Heart left ventricle (tissue), 16 donors: ENCODE results near the gene CCDC85C. TPM values are rescaled to one million over a fixed set of nuclear protein-coding genes. Genes with fewer than 3 reads are reported as not detected.

ENCODE experiments used
- ATAC-seq, 4 donors: fragments of 200-7000 bp; cut with Tn5 transposase; one replicate each; pipeline ENCODE4 v1.9.1; 2020 to 2022; ENCODE audit warnings: moderate library complexity in 4 of 4, mild to moderate bottlenecking in 3 of 4, moderate number of reproducible peaks in 1 of 4
- DNase-seq, 5 donors: peaks; one replicate each; pipeline ENCODE4 v3.0.0-alpha.2; 2020
- H3K27ac ChIP-seq, 12 donors: fragments of 200-600 bp; sonication (generic) in 4 of 12; one replicate each; pipeline versions ENCODE4 v1.5.0 to v1.8.0; 2016 to 2022; ENCODE audit warnings: mild to moderate bottlenecking in 2 of 12
- H3K27me3 ChIP-seq, 9 donors: fragments of 200-600 bp; sonication (generic) in 2 of 9; one replicate each; pipeline versions ENCODE4 v1.5.1 to v1.8.0; 2016 to 2022; ENCODE audit warnings: mild to moderate bottlenecking in 3 of 9
- H3K36me3 ChIP-seq, 9 donors: fragments of 200-600 bp; sonication (generic) in 2 of 9; one replicate each; pipeline versions ENCODE4 v1.5.0 to v1.8.0; 2018 to 2022; ENCODE audit warnings: mild to moderate bottlenecking in 2 of 9
- H3K4me1 ChIP-seq, 12 donors: fragments of 200-600 bp; sonication (generic) in 4 of 12; one replicate each; pipeline versions ENCODE4 v1.5.0 to v1.8.0; 2016 to 2022; ENCODE audit warnings: mild to moderate bottlenecking in 3 of 12
- H3K4me3 ChIP-seq, 12 donors: fragments of 200-600 bp; sonication (generic) in 4 of 12; one replicate each; pipeline versions ENCODE4 v1.5.0 to v1.8.0; 2017 to 2022; ENCODE audit warnings: mild to moderate bottlenecking in 9 of 12, moderate library complexity in 4 of 12
- H3K9me3 ChIP-seq, 12 donors: fragments of 200-600 bp; sonication (generic) in 4 of 12; one replicate each; pipeline versions ENCODE4 v1.5.0 to v1.8.0; 2016 to 2022; ENCODE audit warnings: mild to moderate bottlenecking in 1 of 12
- POLR2A ChIP-seq, 2 donors: fragments of 450-650 bp; IDR thresholded peaks; one replicate each; pipeline ENCODE4 v1.6.1; 2017; ENCODE audit warnings: antibody characterized with exemption in 2 of 2, mild to moderate bottlenecking in 2 of 2, moderate library complexity in 2 of 2
- WGBS, 4 donors: extraction: QIAGEN DNeasy Blood & Tissue Kit in 2 of 4; methylation state at CpG; one replicate each; pipeline versions ENCODE4 v1.1.5 to v1.1.7; 2013 to 2018; 5-methylcytosine and 5-hydroxymethylcytosine counted together
- intact Hi-C, 10 donors: fragments of 100-400 bp; cut with DNase I; formaldehyde crosslinking; loops; one replicate each; pipeline versions ENCODE4 v1.11.1 to v1.14.2; 2022
- polyA plus RNA-seq, 2 donors: library from polyadenylated mRNA; stranded (reverse); fragments of 200-250 nt; gene quantifications; one replicate each; pipeline ENCODE4 v1.2.3, GENCODE V29; 2013
- total RNA-seq, 9 donors: library from RNA; depleted of rRNA in 2 of 9; stranded (reverse); fragments of >200 nt in 2 of 9; fragmentation: NEBNext Ultra II Directional in 3 of 9; extraction: Animal tissue kit (Norgen Biotek cat#: 25700) in 3 of 9; gene quantifications; one replicate each; pipeline versions ENCODE4 v1.1.0 to v1.2.4, GENCODE V29; 2016 to 2023
- TF ChIP-seq, protein P1 (sequence below), 12 donors: fragments of 200-600 bp; sonication (generic) in 4 of 12; IDR thresholded peaks; one replicate each; pipeline versions ENCODE4 v1.5.0 to v1.8.0; 2018 to 2022; ENCODE audit warnings: antibody characterized with exemption in 12 of 12, mild to moderate bottlenecking in 5 of 12
- donor health status: ischemic (EF 13 %, LVEDD 7.1; RV severe dilation, severe dysfunction).
- donor health status: healthy with polysubstance abuse.
- donor health status: DM: no; HTN: yes; CAD: no.
- donor health status: DM: no; HTN: no; CAD: no.
- donor health status: ischemic (EF 25% LVEDD 6.9; RV normal size, moderate dysfunction).
- donor health status: ischemic (EF 25% LVEDD 5.7; RV mildly dilated, moderate dysfunction).
- donor health status: healthy.
- donor health status: DM: yes; HTN: yes; CAD: no.
- donor health status: ischemic (EF 35%, LVEDD 5.7; RV mildly dilated, moderate dysfunction).
- donor health status: nonischemic (EF 11% LVEDD 7.7; RV severe dilation, severe dysfunction).
- donor health status: DM: yes; HTN: yes; CAD: no.
- donor health status: PGD.
- donor health status: ischemic (EF 29% LVEDD 5.4; RV normal size, mild dysfunction).
- donor health status: nonischemic (EF 23%, LVEDD 6.1; RV moderate dilation, normal function).

CCDC85C gene
- total and polyA plus RNA-seq, 11 donors, result 22.5 to 45.4 (median 29.7) TPM

DNA sequence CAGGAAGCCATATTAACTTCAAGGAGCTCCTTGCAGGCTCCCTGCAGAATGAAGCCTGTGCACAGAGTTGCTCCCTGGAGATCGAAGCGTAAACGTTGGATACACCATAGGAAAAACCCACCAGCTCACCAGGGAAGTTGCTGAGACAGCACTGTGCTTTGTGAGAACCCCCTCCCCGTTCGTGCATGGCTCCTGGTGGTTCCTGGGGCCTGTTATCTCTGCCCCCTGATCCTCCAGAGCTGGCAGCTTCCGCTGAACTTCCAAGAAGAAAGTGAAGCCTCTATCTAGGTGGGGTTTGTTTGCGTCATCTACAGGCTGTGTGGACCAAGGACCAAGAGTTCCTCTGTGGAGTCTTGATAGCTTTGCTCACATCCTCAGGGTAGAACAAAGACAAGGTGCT is 2.4 kb upstream of the CCDC85C start:
- 85 to 88% (median 86%) methylated on average over 7 of the region's 7 CpGs for WGBS, 4 donors
- TF ChIP-seq POLR2A (IDR thresholded peaks at IDR 0.05), result no peak
- TF ChIP-seq, protein P1, sequence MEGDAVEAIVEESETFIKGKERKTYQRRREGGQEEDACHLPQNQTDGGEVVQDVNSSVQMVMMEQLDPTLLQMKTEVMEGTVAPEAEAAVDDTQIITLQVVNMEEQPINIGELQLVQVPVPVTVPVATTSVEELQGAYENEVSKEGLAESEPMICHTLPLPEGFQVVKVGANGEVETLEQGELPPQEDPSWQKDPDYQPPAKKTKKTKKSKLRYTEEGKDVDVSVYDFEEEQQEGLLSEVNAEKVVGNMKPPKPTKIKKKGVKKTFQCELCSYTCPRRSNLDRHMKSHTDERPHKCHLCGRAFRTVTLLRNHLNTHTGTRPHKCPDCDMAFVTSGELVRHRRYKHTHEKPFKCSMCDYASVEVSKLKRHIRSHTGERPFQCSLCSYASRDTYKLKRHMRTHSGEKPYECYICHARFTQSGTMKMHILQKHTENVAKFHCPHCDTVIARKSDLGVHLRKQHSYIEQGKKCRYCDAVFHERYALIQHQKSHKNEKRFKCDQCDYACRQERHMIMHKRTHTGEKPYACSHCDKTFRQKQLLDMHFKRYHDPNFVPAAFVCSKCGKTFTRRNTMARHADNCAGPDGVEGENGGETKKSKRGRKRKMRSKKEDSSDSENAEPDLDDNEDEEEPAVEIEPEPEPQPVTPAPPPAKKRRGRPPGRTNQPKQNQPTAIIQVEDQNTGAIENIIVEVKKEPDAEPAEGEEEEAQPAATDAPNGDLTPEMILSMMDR (IDR thresholded peaks at IDR 0.05), result no peak
- Histone ChIP-seq H3K9me3 (no peaks in the 10 kb centered on the region), H3K4me1 (peaks cover 6 to 41% (median 26%) of the 10 kb centered on the region in 12 donors), H3K36me3 (no peaks in the 10 kb centered on the region), H3K27me3 (peaks cover 0 to 22% (median 0%) of the 10 kb centered on the region in 9 donors), H3K4me3 (no peak overlapping the region), H3K27ac (no peak overlapping the region)
- ATAC-seq (no peak), DNase-seq (no peak)
- intact Hi-C loops, result loop anchor here in 3 of 10 donors (5.0 to 10.0 kb wide), 4 partner anchors 34 to 84 kb away; no protein-coding TSS in a partner anchor

DNA sequence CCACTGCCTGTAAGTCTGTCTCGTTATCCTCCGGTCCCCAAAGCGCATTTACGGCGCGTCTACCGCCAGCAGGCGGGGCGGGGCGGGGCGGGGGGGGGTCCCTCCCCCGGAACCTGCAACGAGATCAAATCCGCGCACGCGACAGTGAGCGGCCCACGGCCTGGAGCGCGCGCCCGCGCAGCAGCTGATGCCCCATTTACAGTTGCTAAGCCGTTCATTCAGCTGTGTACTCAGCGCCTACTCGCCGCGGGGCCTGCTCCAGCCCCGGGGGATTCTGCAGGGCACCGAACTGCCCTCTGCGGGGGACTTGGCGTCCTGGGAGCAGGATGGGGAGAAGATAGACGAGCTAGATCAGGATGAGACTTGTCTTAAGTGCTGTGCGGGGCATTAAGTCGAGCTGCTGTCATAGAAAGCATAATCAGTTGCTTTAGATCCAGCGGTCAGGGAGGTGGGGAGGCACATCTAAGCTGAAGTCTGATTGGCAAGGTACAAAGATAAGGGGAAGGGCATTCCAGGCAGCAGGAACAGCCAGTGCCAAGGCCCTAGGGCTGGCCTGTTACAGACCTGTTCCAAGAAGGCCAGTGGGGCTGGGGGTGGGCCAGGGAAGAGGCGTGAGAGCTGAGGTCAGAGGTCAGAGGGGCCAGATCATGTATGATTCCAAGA is 1.4 kb upstream of the CCDC85C start:
- intact Hi-C loops, result loop anchor here in 3 of 10 donors (5.0 to 10.0 kb wide), 4 partner anchors 33 to 83 kb away; no protein-coding TSS in a partner anchor
- ATAC-seq, result peak; percentile 4 to 14 (median 9)
- no peaks in the 10 kb centered on the region for H3K36me3 ChIP-seq
- H3K27me3 ChIP-seq, result peaks cover 0 to 22% (median 0%) of the 10 kb centered on the region in 9 donors
- peaks cover 6 to 51% (median 35%) of the 10 kb centered on the region in 12 donors for H3K4me1 ChIP-seq
- no peaks in the 10 kb centered on the region for H3K9me3 ChIP-seq
- H3K27ac ChIP-seq, result peak overlapping the region; percentile 75 to 96 (median 91)
- TF ChIP-seq POLR2A (IDR thresholded peaks at IDR 0.05), result no peak
- TF ChIP-seq, protein P1 (IDR thresholded peaks at IDR 0.05), result peak in 1 of 12 donors; percentile 6
- DNase-seq, result peak; percentile 53 to 86 (median 60)
- H3K4me3 ChIP-seq, result peak overlapping the region; percentile 42 to 93 (median 82)
- 3 to 19% (median 5%) methylated on average over 7 to 38 of the region's 38 CpGs for WGBS, 4 donors

DNA sequence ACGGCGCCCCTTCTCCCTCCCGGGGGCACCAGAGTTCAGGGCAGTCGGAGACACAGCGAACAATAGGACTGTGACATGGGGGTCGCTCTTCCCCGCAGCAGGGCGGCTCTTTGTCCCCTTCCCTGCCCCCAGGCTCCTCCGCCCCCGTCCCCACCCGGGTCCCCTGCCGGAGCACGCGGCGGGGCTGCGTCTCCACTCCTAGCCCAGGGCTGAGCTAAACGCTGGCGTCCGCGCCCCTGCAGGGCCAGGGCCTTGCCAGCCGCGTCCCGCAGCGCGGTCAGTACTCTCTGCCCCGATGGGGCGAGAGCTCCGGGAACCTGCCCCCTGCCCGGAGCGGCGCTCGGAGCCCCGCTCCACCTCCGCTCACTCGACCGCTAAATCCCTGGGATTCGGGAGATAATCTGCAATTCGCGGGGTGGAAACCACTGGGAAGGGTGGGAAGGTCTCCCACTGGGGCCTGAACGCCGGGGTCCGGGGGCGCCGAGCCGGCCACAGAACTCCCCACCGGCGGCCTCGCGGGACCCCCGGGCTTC is 825 bp upstream of the CCDC85C start:
- Histone ChIP-seq H3K4me1 (peaks cover 8 to 57% (median 41%) of the 10 kb centered on the region in 12 donors), H3K9me3 (no peaks in the 10 kb centered on the region), H3K27ac (peak overlapping the region; percentile 75 to 96 (median 91)), H3K4me3 (peak overlapping the region; percentile 42 to 93 (median 82)), H3K27me3 (peaks cover 0 to 22% (median 0%) of the 10 kb centered on the region in 9 donors), H3K36me3 (no peaks in the 10 kb centered on the region)
- 0 to 1% (median 0%) methylated on average over 6 to 50 of the region's 50 CpGs; no CpG with 5 or more reads in 1 of the 4 donors for WGBS, 4 donors
- intact Hi-C loops, result loop anchor here in 8 of 10 donors (5.0 to 10.0 kb wide), 7 partner anchors 33 to 83 kb away; no protein-coding TSS in a partner anchor
- ATAC-seq, result peak in 3 of 4 donors; percentile 33 to 43 (median 40)
- no peak for DNase-seq
- TF ChIP-seq, protein P1 (IDR thresholded peaks at IDR 0.05), result peak in 1 of 12 donors; percentile 4
- no peak for TF ChIP-seq POLR2A (IDR thresholded peaks at IDR 0.05)

DNA sequence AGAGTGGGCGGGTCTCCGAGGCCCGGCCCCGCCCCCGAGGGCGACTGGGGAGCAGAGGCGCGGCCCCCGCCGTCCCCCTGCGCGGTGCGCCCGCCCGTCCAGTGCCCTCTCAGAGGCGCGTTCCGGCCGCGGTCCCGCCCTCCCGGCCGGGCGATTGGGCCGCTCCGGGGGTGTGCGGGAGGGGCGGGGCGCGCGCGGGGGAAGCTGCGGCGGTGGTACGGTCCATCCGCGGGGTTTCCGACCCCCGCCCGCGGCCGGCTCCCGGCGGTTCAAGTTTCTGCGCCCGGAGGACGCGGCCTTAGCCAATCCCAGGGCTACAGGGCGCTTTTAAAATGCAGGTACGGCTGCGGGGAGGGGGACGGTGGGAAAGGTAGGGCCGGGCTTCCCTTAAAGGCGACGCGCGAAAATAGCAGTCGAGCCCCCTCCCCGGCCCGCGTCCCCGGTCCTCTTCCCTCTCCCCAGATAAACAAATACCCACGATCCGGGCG is 315 bp upstream of the CCDC85C start:
- Histone ChIP-seq H3K36me3 (no peaks in the 10 kb centered on the region), H3K4me3 (peak overlapping the region; percentile 42 to 93 (median 82)), H3K27ac (peak overlapping the region; percentile 75 to 96 (median 91)), H3K27me3 (peaks cover 0 to 22% (median 0%) of the 10 kb centered on the region in 9 donors), H3K9me3 (no peaks in the 10 kb centered on the region), H3K4me1 (peaks cover 14 to 62% (median 46%) of the 10 kb centered on the region in 12 donors)
- ATAC-seq, result peak; percentile 92 to 95 (median 94)
- WGBS, 4 donors, result 0 to 1% (median 1%) methylated on average over 18 to 65 of the region's 65 CpGs
- peak; percentile 95 to 97 (median 96) for DNase-seq
- TF ChIP-seq, protein P1 (IDR thresholded peaks at IDR 0.05), result no peak
- peak in 1 of 2 donors; percentile 46 for TF ChIP-seq POLR2A (IDR thresholded peaks at IDR 0.05)
- intact Hi-C loops, result loop anchor here in 8 of 10 donors (5.0 to 10.0 kb wide), 5 partner anchors 37 to 77 kb away; no protein-coding TSS in a partner anchor
